HK-2 (cell line): ENCODE data around the gene CAMK1D.
"Not testable (repeated sequence)": the region's sequence is repeated elsewhere in the genome, so short reads cannot be mapped to it uniquely, and the experiment has no call there.

ENCODE experiments used
- DNase-seq: peaks from one replicate; pipeline ENCODE4 v3.0.0-alpha.2; 2018; ENCODE audit not compliant: unreplicated experiment

CAMK1D gene

GRCh38 chr10:12466704-12467305, 117.5 kb downstream of the CAMK1D start:
- DNase-seq, result no peak

DNA sequence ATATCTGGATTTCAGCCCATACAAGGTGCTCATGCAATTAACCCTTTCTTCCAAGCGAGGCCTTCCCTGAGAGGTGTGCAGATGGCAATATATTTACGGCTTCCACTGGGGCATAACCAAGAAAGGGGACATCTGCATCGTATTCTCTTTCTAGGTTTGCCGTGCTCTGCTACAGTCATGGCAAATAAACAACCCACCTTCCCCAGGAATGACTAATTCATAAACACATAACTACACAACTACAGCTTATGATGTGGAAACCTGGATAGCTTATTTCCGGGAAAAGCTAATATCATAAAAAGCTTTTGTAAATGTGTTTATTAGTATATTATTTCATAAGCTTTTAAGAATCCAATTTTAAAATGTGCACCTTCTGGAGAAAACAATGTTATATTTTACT, 120.0 kb downstream of the CAMK1D start:
- no peak for DNase-seq

GRCh38 chr10:12470719-12471118, 121.4 kb downstream of the CAMK1D start:
- DNase-seq, result no peak

- no peak for DNase-seq
Measured at GRCh38 chr10:12471135-12471534, 121.8 kb downstream of the CAMK1D start.

- no peak for DNase-seq
Measured at GRCh38 chr10:12473491-12473890, 124.1 kb downstream of the CAMK1D start.

GRCh38 chr10:12474727-12475412, 125.5 kb downstream of the CAMK1D start:
- no peak for DNase-seq

DNA sequence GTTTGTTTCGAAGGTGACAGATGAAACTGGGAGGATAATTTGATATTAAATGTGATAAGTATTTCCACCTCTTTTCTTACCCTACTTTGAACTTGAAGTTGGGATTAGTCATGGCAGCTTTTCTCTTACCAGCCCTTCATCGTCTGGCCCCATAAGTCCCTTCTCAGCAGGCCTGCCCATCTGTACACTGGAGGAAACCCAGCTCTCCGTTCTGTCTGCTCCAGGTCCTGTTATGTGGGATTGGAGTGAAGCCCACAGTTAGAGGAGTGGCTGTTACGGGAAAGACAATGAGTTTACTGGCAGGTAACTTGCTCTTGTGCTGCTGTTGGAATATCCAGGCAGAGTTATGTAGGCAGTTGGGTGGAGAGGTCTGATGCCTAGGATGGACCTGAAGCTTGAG, 127.3 kb downstream of the CAMK1D start:
- no peak for DNase-seq

GRCh38 chr10:12479437-12479844, 130.1 kb downstream of the CAMK1D start:
- no peak for DNase-seq

GRCh38 chr10:12479924-12480323, 130.6 kb downstream of the CAMK1D start:
- DNase-seq, result no peak

DNA sequence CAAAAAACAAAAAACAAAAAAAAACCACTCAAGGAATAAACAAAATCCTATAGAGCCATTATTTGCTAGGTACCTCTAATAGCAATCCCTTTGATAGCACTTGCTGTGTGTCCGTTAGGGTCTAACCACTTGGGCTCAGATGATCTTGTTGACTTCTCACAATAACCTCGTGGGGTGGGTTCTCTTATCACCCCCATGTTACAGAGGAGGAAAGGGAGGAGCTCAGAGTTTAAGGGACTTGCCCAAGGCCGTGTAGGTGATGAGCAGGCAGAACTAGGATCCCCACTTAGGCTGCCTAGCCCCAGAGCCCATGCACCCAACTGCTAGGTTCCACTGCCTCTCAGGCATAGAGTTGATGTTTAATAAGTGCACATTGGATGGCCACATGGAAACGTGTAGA, 131.1 kb downstream of the CAMK1D start:
- no peak for DNase-seq

- no peak for DNase-seq
Measured at GRCh38 chr10:12481924-12482323, 132.6 kb downstream of the CAMK1D start.

GRCh38 chr10:12482587-12482986, 133.2 kb downstream of the CAMK1D start:
- DNase-seq, result no peak

- no peak for DNase-seq
Measured at GRCh38 chr10:12484002-12484918, 134.9 kb downstream of the CAMK1D start.

- DNase-seq, result no peak
Measured at GRCh38 chr10:12484941-12485805, 135.8 kb downstream of the CAMK1D start.

- no peak for DNase-seq
Measured at GRCh38 chr10:12487366-12487765, 138.0 kb downstream of the CAMK1D start.

GRCh38 chr10:12488626-12489025, 139.3 kb downstream of the CAMK1D start:
- DNase-seq, result no peak

DNA sequence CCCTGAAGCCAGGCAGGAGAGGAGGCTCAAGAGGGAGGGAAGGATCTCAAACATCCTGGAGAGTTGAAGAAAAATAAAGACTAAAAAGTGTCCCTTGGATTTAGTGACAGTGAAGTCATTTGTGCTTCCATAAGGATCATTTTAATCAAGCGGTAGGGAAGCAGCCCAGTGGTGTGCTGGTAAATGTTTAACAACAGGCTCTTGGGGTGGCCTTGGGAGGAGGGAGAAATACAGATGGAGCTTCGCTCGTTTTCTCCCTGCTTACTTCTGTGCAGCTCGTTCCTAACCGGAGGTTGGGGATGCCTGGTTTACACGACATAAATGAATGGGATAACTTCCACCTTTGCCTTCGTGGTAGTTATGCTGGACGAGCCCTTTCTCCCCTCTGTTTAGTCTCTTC, 140.0 kb downstream of the CAMK1D start:
- DNase-seq, result no peak

GRCh38 chr10:12489806-12490205, 140.5 kb downstream of the CAMK1D start:
- DNase-seq, result no peak

GRCh38 chr10:12490963-12491362, 141.6 kb downstream of the CAMK1D start:
- no peak for DNase-seq

DNA sequence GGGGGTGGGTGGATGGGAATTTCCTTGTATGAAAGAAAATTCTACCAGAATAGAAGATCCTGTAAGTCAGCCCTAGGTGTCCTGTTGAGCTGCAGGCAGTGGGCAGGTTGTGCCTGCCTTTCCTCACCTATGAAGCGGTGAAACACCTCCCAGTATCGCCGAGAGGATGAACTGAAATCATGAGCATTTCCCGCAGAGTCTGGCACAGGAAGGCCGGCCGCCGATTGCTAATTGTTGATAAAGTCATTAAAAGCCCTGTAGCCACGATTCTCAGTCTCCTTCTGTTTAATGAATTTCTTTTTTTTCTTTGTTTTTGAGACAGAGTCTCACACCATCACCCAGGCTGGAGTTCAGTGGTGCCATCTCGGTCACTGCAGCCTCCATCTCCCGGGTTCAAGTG, 142.1 kb downstream of the CAMK1D start:
- no peak for DNase-seq

DNA sequence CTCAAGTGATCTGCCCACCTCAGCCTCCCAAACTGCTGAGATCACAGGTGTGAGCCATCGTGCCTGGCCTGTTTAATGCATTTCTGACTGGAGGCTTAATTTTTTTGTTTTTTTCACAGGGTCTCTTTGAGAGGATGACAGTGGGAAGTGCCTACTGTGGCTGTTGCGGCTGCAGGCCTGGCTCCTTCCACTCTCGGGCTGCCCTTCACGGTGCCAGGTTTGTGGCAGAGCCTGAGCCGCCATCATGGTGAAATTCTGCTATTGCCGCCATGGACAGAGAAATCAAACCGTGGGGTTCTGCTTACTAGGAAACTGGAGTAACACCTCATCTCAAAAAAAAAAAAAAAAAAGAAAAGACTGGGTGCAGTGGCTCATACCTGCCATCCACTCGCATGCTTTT, 142.7 kb downstream of the CAMK1D start:
- no peak for DNase-seq

GRCh38 chr10:12497046-12497445, 147.7 kb downstream of the CAMK1D start:
- DNase-seq, result not testable (repeated sequence)
